Left lung (tissue), 10 donors: Measurements from ENCODE around the gene CHST8. TPM values are rescaled to one million over a fixed set of nuclear protein-coding genes. Genes with fewer than 3 reads are reported as not detected.

Experiments used
- ATAC-seq: fragments of 200-7000 bp; cut with Tn5 transposase; one replicate; pipeline ENCODE4 v1.9.1; 2020; ENCODE audit warnings: moderate library complexity
- DNase-seq, 4 donors: peaks; one replicate each; pipeline ENCODE4 v3.0.0-alpha.2; 2013 to 2020
- H3K27ac ChIP-seq, 2 donors: fragments of 200-600 bp; sonication (generic) in 1 of 2; one replicate each; pipeline versions ENCODE4 v1.5.0 to v1.8.0; 2020 to 2021
- H3K27me3 ChIP-seq, 2 donors: fragments of 200-600 bp; sonication (generic) in 1 of 2; one replicate each; pipeline versions ENCODE4 v1.5.0 to v1.8.0; 2020 to 2021
- H3K36me3 ChIP-seq, 2 donors: fragments of 200-600 bp; sonication (generic) in 1 of 2; one replicate each; pipeline versions ENCODE4 v1.5.0 to v1.8.0; 2020 to 2021
- H3K4me1 ChIP-seq, 2 donors: fragments of 200-600 bp; one replicate each; pipeline ENCODE4 v1.8.0; 2021
- H3K4me3 ChIP-seq, 2 donors: fragments of 200-600 bp; sonication (generic) in 1 of 2; one replicate each; pipeline versions ENCODE4 v1.5.0 to v1.8.0; 2020 to 2021; ENCODE audit warnings: mild to moderate bottlenecking in 1 of 2
- H3K9me3 ChIP-seq, 2 donors: fragments of 200-600 bp; sonication (generic) in 1 of 2; one replicate each; pipeline versions ENCODE4 v1.5.0 to v1.8.0; 2020 to 2021
- CTCF ChIP-seq, 2 donors: fragments of 200-600 bp; sonication (generic) in 1 of 2; IDR thresholded peaks; one replicate each; pipeline versions ENCODE4 v1.5.0 to v1.8.0; 2021; ENCODE audit warnings: antibody characterized with exemption in 2 of 2
- intact Hi-C, 2 donors: fragments of 100-400 bp; cut with DNase I; formaldehyde crosslinking; loops; one replicate each; pipeline versions ENCODE4 v1.11.2 to v1.14.2; 2022
- polyA plus RNA-seq, 6 donors: library from polyadenylated mRNA; unstranded; fragments of 120-200 nt; gene quantifications; one replicate each; pipeline ENCODE4 v1.2.1, GENCODE V29; 2013; ENCODE audit not compliant: insufficient read length in 6 of 6
- total RNA-seq, 2 donors: library from RNA; stranded (reverse); fragmentation: NEBNext Ultra II Directional; extraction: Animal tissue kit (Norgen Biotek cat#: 25700); gene quantifications; one replicate each; pipeline ENCODE4 v1.2.1, GENCODE V29; 2021
- donor health status: DM: no; HTN: yes; CAD: no.
- donor health status: DM: no; HTN: no; CAD: no.

CHST8 gene
- total and polyA plus RNA-seq, 8 donors: 0.24 to 0.47 TPM; not detected in 6

GRCh38 chr19:33819506-33819879 is 197.7 kb downstream of the CHST8 start:
- peaks cover 12 to 68% of the 10 kb centered on the region in 2 donors for H3K4me1 ChIP-seq
- no peak for DNase-seq
- peak overlapping the region; percentile 77 to 85 for H3K27ac ChIP-seq
- TF ChIP-seq CTCF (IDR thresholded peaks at IDR 0.05): no peak
- H3K27me3 ChIP-seq: no peaks in the 10 kb centered on the region
- H3K4me3 ChIP-seq: peak overlapping the region; percentile 32 to 36
- intact Hi-C loops: no loop called here
- H3K9me3 ChIP-seq: no peaks in the 10 kb centered on the region
- H3K36me3 ChIP-seq: no peaks in the 10 kb centered on the region
- no peak for ATAC-seq

GRCh38 chr19:33819880-33820781 is 198.4 kb downstream of the CHST8 start:
- H3K27ac ChIP-seq: peak overlapping the region; percentile 77 to 85
- no peaks in the 10 kb centered on the region for H3K27me3 ChIP-seq
- peaks cover 12 to 62% of the 10 kb centered on the region in 2 donors for H3K4me1 ChIP-seq
- H3K4me3 ChIP-seq: peak overlapping the region; percentile 32 to 36
- peak in 1 of 2 donors; percentile 13 for TF ChIP-seq CTCF (IDR thresholded peaks at IDR 0.05)
- no peaks in the 10 kb centered on the region for H3K9me3 ChIP-seq
- H3K36me3 ChIP-seq: no peaks in the 10 kb centered on the region
- intact Hi-C loops: no loop called here
- DNase-seq (peak; percentile 59 to 98 (median 86)), ATAC-seq (peak; percentile 96)

GRCh38 chr19:33821871-33822270 is 200.1 kb downstream of the CHST8 start:
- intact Hi-C loops: no loop called here
- TF ChIP-seq CTCF (IDR thresholded peaks at IDR 0.05): no peak
- no peaks in the 10 kb centered on the region for H3K36me3 ChIP-seq
- ATAC-seq (no peak), DNase-seq (no peak)
- no peaks in the 10 kb centered on the region for H3K9me3 ChIP-seq
- peaks cover 0 to 4% of the 10 kb centered on the region in 2 donors for H3K27me3 ChIP-seq
- peaks cover 9 to 48% of the 10 kb centered on the region in 2 donors for H3K4me1 ChIP-seq
- peak overlapping the region in 1 of 2 donors; percentile 13 for H3K27ac ChIP-seq
- no peak overlapping the region for H3K4me3 ChIP-seq

Other genes with a start within 250 kb of the CHST8 start
- 10 to 100 TPM; 18.3 to 26.4 TPM for gene CEBPG, start 248.2 kb upstream of the CHST8 start, total RNA-seq
- 10 to 100 TPM; 17.8 to 22.3 (median 19.3) TPM for gene CEBPG, start 248.2 kb upstream of the CHST8 start, polyA plus RNA-seq
- gene PEPD, start 100.2 kb upstream of the CHST8 start, total RNA-seq: 10 to 100 TPM; 73.2 to 90.1 TPM
- gene PEPD, start 100.2 kb upstream of the CHST8 start, polyA plus RNA-seq: 10 to 100 TPM; 41.2 to 56.4 (median 45.1) TPM
- gene KCTD15, start 174.9 kb downstream of the CHST8 start, total RNA-seq: 10 to 100 TPM; 21.8 to 28.2 TPM
- 10 to 100 TPM; 53.5 to 78.1 (median 65.5) TPM for gene KCTD15, start 174.9 kb downstream of the CHST8 start, polyA plus RNA-seq